NCI-H1417 (cell line): ENCODE results near the gene GNAS.
"Not testable (repeated sequence)": the region's sequence is repeated elsewhere in the genome, so short reads cannot be mapped to it uniquely, and the experiment has no call there.

Experiments used
- DNase-seq, 3 experiments: peaks; one replicate each; lab custom pipeline; 2025; lab: John Stamatoyannopoulos, UW

The GNAS gene

DNA sequence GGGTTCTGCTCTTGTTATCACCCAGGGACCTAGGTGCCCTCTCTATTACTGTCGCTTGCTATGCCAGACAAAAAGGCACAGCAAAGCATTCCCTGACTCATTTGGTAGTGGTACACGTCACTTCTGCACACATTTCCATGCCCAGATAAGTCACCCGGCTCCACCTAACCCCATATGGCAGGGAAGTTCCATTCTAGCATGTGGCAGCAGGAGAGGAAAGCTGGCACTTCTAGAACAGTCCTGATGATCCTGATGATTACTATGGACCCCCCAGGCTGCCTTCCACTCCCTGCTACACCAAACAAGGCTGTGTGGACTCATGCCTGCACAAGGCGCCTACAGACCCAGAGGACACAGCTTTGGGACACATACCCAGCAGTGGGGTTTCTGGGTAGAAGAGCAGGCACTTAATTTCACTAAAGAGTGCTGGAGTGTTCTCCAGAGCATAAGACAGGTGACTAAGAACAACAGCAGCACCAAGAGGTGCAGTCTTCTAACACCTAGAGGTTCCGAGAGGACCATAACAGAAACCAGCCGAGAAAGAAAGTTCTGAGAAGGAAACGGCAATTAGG lies 75.1 kb downstream of the GNAS start:
- no peak for DNase-seq

DNA sequence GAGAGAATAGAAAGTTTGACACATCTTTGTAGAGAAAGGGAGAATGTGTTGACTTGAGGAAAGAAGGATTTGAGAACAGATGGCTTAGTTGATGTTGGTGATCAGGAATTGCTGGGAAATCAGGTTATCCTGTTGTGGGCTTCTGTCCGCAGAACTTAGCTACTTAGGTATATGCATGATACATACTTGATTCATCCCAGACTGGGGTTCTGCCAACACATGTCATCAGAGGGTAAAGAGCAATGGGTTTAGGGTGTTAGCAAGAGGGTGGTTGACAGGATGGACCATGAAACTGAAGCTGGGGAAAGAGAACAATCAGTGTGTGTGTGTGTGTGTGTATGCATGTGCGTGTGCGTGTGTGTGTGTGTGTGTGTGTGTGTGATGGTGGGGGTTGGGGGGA lies 78.0 kb downstream of the GNAS start:
- DNase-seq = no peak

DNA sequence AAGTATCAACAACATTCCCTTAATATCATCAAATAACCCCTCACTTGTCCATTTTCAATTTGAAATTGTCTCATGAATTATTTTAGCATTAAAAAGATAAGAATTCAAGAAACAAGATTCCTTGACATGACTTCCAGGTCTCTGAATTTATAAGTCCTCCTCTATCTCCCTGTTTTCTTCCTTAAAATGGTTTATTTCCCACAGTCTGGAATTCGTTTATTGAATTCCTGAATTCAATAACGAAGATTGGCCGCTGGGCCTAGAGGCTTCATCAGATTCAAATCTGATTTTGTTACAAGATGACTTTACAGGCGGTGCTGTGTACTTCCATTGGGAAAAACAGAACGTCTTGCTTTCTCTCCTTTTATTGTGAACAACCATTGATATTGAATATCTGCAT lies 79.7 kb downstream of the GNAS start:
- no peak for DNase-seq

DNA sequence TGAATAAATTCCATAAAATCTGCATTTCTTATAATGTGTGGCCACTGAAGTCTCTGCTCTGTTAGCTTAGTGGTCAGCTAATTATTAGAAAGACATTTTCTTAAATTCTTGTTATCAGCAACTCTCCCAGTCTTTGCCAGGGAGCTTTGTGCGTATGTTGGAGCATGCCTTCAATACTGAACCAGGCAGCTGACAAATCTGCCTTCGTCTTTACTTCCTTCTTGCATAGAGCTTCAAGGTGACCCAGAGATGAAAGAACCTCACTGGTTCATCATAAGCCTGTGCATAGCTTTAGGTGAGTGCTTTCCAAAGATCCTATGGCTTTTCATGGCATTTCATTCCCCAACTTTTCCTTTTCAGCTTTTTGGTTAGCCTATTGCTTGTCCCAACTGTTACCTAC lies 85.6 kb downstream of the GNAS start:
- no peak for DNase-seq

DNA sequence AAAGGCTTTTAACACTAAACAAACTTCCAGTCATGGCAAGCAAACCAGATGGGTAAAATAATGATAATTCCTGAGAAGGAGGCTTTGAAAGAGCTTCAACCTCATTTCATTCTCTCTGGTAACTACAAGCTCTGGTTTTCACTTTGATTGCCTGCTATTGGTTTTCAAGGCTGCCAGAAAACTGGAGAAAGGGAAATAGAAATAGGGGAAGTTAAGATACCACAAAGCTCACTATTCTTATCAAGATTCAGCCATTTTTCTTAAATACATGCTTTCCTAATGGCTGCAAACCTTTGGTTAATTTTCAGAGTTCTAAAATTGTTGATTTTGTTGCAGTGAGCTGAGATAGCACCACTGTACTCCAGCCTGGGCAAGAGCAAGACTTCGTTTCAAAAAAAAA lies 86.0 kb downstream of the GNAS start:
- DNase-seq = no peak

DNA sequence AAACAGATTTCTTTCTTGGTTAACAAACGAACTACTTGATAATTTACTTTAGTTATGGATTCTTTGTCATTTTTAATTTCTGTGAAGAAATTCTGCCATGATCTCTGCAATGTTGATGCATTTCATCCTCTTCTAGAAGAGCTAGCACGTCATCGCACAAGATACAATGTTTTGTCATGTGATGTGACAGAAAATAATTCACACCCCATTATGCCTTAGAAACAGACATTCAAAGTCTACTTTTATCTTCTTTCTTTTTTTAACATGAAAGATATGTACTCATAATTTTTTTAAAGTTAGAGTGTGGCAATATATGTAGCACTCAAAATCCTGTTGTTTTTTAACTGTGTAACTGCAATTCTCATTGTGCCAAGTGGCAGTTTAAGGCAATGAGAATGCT lies 89.0 kb downstream of the GNAS start:
- no peak for DNase-seq

DNA sequence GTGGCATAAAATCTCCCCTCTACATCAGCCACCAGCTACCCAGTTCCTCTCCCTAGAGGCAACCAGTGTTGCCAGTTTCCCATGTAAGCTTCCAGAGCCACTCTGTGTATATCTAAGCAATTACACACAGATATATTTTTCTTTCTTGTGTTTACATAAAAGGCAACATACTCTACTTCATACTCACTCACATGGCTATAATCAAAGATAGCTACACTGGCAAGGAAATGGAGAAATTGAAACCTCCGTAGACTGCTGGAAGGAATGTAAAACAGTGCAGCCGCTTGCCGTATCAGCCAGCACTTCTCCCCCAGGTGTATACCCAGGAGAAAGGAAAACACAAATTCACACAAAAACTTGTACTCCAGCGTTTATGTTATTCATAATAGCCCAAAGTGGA lies 90.0 kb downstream of the GNAS start:
- no peak for DNase-seq

DNA sequence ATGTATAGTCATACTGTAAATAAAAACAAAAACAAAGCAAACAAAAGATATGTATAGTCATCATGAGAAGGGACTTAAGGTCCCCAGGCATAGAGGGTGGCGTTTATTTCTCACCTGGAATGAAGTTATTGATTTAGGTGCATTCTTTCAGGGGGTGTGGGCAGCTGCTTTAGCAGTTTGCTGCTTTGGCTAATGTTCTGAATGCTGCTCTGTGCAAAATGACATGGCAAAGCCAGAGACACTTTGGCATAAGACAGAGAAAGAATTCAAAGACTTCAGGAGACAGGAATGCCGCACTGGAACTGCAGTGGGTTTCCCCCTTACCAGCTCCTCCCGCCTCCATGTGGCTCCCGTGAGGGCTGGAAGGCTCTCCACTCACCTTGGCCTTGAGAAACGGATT lies 92.1 kb downstream of the GNAS start:
- DNase-seq = no peak

DNA sequence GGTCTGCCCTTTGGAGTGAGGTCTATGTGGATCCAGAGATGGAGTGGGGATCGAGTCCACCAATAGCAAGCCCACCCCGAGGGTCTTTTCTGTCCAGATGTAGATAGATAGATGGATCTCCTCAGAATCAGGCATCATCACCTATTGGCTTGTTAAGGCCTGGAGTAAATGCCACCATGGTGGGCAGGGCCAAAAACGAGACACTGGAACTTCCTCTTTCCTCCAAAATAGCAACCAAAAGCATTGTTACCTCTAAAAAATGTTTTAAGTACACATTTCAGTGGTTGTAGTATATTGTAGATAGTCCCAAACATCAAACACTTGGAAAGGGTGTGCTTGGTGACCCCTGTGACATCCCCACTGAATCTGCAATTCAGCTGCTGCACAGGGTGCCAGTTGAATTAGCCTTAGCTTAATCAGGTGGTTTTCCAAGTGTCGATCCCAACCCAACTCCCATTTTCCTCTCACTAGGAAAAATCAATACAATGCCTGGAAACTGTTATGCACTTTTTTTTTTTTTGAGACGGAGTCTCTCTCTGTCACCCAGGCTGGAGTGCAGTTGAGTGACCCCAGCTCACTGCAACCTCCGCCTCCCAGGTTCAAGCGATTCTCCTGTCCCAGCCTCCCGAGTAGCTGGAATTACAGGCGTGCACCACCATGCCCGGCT lies 93.6 kb downstream of the GNAS start:
- DNase-seq = no peak

DNA sequence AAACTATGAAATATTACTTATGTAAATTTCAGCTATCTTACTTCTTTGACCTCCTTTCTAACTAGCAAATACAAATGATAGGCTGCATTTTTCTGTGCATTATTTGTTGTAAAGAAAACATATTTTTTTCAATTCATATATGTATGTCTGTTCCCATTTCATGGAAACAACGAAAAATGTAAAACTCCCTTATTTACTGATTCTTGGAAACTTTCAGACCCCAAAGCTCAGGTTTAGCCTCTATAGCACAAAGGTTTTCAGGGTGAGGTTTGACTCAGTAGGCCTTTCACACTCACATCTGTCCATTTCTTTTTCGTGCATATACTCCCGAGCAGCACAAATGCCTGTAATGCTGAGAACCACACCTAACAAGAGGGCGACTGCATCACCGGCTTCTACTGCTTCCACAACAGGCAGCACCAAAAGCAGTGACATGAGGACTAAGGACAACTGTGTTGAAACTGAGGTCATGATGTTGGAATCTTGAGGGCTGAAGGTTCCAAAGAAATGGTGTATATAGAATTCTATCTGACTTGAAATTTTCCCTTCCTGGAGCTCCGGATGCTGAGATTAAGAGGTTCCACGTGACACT lies 95.4 kb downstream of the GNAS start:
- DNase-seq = not testable (repeated sequence)

DNA sequence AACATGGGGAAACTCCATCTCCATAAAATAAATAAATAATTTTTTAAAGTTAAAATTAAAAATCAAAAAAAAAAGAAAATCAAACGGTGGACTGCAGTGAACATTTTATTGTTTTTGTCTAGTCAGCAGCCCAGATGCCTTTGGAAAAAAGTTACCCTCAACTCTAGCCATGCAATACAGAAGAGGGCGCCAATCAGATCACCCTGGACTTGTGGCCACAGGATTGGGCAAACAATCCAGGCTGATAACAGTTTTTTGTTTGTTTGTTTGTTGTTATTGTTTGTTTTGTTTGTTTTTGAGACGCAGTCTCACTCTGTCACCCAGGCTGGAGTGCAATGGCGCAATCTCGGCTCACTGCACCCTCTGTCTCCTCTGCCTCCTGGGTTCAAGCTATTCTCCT lies 98.1 kb downstream of the GNAS start:
- no peak for DNase-seq

DNA sequence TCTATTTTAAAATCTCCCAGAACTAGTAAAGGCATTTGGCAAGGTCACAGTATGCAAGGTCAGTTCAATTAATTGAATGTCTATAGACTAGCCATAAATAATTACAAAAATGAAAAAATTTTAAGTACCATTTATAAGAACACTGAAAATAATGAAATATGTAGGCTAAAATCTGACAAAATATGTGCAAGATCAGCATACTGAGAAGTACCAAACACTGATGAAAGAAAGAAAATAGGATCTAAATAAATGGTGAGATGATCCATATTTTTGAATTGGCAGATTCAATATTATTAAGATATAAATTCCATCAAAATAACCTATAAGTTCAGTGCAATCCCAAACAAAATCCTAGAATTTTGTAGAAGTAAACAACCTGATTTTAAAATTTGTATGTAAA lies 100.5 kb downstream of the GNAS start:
- no peak for DNase-seq

DNA sequence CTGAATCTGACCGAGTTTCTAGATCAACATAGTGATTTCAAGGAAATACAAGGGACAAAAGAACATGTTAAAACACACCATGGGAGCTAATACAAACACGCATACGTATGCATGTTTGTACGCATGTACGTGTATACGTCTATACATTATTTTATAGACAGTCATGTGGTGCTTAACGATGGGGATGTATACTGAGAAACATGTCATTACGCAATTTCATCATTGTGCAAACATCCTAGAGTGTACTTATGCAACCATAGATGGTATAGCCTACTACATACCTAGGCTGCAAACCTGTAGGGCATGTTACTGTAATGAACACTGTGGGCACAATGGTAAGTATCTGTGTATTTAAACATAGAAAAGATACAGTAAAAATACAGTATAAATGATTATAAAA lies 103.6 kb downstream of the GNAS start:
- peak in 1 of 3 experiments; percentile 17 for DNase-seq

DNA sequence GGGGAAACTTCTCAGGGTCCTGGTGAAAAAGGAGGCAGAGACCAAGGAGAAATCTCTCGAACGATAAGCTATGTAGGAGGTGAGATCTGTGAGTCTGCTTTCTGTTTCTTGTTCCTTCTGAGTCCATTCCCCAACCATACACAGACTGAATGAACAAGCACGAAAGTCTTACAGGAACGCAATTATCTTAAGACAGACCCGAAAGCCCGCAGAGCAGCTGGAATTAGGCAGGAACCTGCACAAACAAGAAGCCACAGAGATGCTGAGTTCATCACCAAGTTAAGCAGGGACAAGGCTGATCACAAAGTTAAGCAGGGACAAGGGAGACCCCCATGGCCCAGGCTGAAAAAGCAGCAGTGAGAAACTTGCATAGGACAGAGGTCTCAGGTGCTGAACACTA lies 107.1 kb downstream of the GNAS start:
- no peak for DNase-seq
